WTC11 (cell line): ENCODE measurements around the gene CDCA4. TPM values are rescaled to one million over a fixed set of nuclear protein-coding genes. Genes with fewer than 3 reads are reported as not detected.

Experiments used
- ATAC-seq: fragments of 200-7000 bp; cut with Tn5 transposase; 2 replicates; pipeline ENCODE4 v1.10.0; 2021; ENCODE audit warnings: mild to moderate bottlenecking, moderate library complexity
- CTCF ChIA-PET: fragments of 300-600 bp; sonication (Branson Sonifier 250); formaldehyde crosslinking; loops from one replicate; lab custom pipeline; 2021; ENCODE audit warnings: antibody characterized with exemption; lab: Charles Lee
- POLR2A ChIA-PET: fragments of 350-600 bp; sonication (Branson Sonifier 250); formaldehyde crosslinking; loops from one replicate; lab custom pipeline; 2021; ENCODE audit warnings: antibody characterized with exemption; lab: Charles Lee
- DNase-seq: peaks from one replicate; pipeline ENCODE4 v3.0.0; 2021; ENCODE audit warnings: low spot score
- H3K27ac Mint-ChIP-seq: 2 replicates; pipeline ENCODE4 v1.8.0; 2021; ENCODE audit warnings: mixed read lengths
- H3K27me3 Mint-ChIP-seq: 2 replicates; pipeline ENCODE4 v1.8.0; 2021; ENCODE audit warnings: low read depth, mild to moderate bottlenecking, moderate library complexity, mixed read lengths
- H3K36me3 Mint-ChIP-seq: 2 replicates; pipeline ENCODE4 v1.8.0; 2021; ENCODE audit warnings: mixed read lengths
- H3K4me1 Mint-ChIP-seq: 2 replicates; pipeline ENCODE4 v1.8.0; 2022; ENCODE audit warnings: mixed read lengths
- H3K4me3 Mint-ChIP-seq: 2 replicates; pipeline ENCODE4 v1.8.0; 2021; ENCODE audit warnings: mild to moderate bottlenecking, moderate library complexity, mixed read lengths
- H3K9me3 Mint-ChIP-seq: 2 replicates; pipeline ENCODE4 v1.8.0; 2021; ENCODE audit warnings: mixed read lengths
- CREM ChIP-seq: sonication (generic); formaldehyde crosslinking; IDR thresholded peaks from 2 replicates; pipeline ENCODE4 v1.8.1; 2022; ENCODE audit warnings: mild to moderate bottlenecking, missing genetic modification reagents, moderate library complexity
- ESRRA ChIP-seq: sonication (generic); formaldehyde crosslinking; IDR thresholded peaks from 2 replicates; pipeline ENCODE4 v1.8.1; 2022; ENCODE audit warnings: mild to moderate bottlenecking, missing genetic modification reagents, borderline replicate concordance
- GTF2I ChIP-seq: fragments of 250-450 bp; sonication (Bioruptor Pico); conservative IDR thresholded peaks from 2 replicates; pipeline ENCODE4 v1.4.0; 2021; ENCODE audit warnings: mild to moderate bottlenecking
- JAZF1 ChIP-seq: fragments of 250-450 bp; sonication (Bioruptor Pico); IDR thresholded peaks from 2 replicates; pipeline ENCODE4 v1.9.0; 2021; ENCODE audit warnings: moderate library complexity, mild to moderate bottlenecking, inconsistent platforms
- NFATC4 ChIP-seq: fragments of 250-450 bp; sonication (Bioruptor Pico); IDR thresholded peaks from 2 replicates; pipeline ENCODE4 v1.9.0; 2021; ENCODE audit warnings: mild to moderate bottlenecking
- NR3C1 ChIP-seq: sonication (generic); formaldehyde crosslinking; conservative IDR thresholded peaks from 2 replicates; pipeline ENCODE4 v1.8.1; 2023; ENCODE audit warnings: low read depth, mild to moderate bottlenecking, missing genetic modification reagents
- RELA ChIP-seq: sonication (generic); formaldehyde crosslinking; IDR thresholded peaks from 2 replicates; pipeline ENCODE4 v1.8.1; 2022; ENCODE audit warnings: missing genetic modification reagents, mild to moderate bottlenecking, borderline replicate concordance
- SMAD3 ChIP-seq: sonication (generic); formaldehyde crosslinking; IDR thresholded peaks from 2 replicates; pipeline ENCODE4 v1.8.0; 2022; ENCODE audit warnings: missing genetic modification reagents, mild to moderate bottlenecking, borderline replicate concordance
- TP53 ChIP-seq: sonication (generic); formaldehyde crosslinking; IDR thresholded peaks from 2 replicates; pipeline ENCODE4 v1.8.1; 2023; ENCODE audit warnings: mild to moderate bottlenecking, missing genetic modification reagents
- ZBTB21 ChIP-seq: sonication (generic); formaldehyde crosslinking; IDR thresholded peaks from 2 replicates; pipeline ENCODE4 v1.8.1; 2023; ENCODE audit warnings: mild to moderate bottlenecking, missing genetic modification reagents, borderline replicate concordance
- ZNF396 ChIP-seq: fragments of 250-450 bp; sonication (Bioruptor Pico); IDR thresholded peaks from 2 replicates; pipeline ENCODE4 v1.8.0; 2021; ENCODE audit warnings: mild to moderate bottlenecking, moderate library complexity, borderline replicate concordance
- ZNF416 ChIP-seq: fragments of 250-450 bp; sonication (Bioruptor Pico); IDR thresholded peaks from 2 replicates; pipeline ENCODE4 v1.9.0; 2021; ENCODE audit warnings: mild to moderate bottlenecking, inconsistent platforms
- total RNA-seq: library from RNA; stranded (reverse); gene quantifications from 3 replicates; pipeline ENCODE4 v1.2.3, GENCODE V29; 2021
- TF ChIP-seq, protein P1 (sequence below): sonication (generic); formaldehyde crosslinking; IDR thresholded peaks from 2 replicates; pipeline ENCODE4 v1.8.0; 2023; ENCODE audit warnings: missing genetic modification reagents, mild to moderate bottlenecking, borderline replicate concordance
- TF ChIP-seq, protein P2 (sequence below): sonication (generic); formaldehyde crosslinking; IDR thresholded peaks from 2 replicates; pipeline ENCODE4 v1.8.1; 2023; ENCODE audit warnings: mild to moderate bottlenecking, moderate library complexity, missing genetic modification reagents
- TF ChIP-seq, protein P3 (sequence below): fragments of 200-600 bp; IDR thresholded peaks from 2 replicates; pipeline ENCODE4 v1.8.0; 2022; ENCODE audit warnings: antibody characterized with exemption
- TF ChIP-seq, protein P4 (sequence below): sonication (generic); formaldehyde crosslinking; IDR thresholded peaks from 2 replicates; pipeline ENCODE4 v1.8.0; 2022; ENCODE audit warnings: mild to moderate bottlenecking, missing genetic modification reagents
- TF ChIP-seq, protein P5 (sequence below): sonication (generic); formaldehyde crosslinking; IDR thresholded peaks from 2 replicates; pipeline ENCODE4 v1.8.1; 2022; ENCODE audit warnings: mild to moderate bottlenecking, moderate library complexity, missing genetic modification reagents

Gene CDCA4
- total RNA-seq, 1 experiment from 2014 or later: 63.3 TPM

DNA sequence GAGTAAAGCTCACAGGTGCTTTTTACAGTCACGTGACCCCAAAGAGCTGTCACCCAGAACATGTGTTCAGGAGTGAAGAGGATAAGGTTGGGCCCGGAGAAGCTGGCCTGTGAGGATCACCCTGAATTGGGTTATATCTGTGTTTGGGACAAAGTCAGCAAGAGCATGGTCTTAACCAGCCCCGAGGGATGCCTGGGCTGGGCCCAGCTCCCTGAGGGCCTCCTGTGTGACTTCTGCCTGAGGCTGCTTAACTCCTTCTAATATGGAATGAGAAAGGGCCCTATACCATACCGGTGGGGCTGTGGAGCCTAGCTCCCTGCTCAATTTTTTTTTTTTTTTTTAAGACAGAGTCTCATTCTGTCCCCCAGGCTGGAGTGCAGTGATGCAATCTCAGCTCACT, 2.5 kb downstream of the CDCA4 start (continued):
- TF ChIP-seq, protein P1, sequence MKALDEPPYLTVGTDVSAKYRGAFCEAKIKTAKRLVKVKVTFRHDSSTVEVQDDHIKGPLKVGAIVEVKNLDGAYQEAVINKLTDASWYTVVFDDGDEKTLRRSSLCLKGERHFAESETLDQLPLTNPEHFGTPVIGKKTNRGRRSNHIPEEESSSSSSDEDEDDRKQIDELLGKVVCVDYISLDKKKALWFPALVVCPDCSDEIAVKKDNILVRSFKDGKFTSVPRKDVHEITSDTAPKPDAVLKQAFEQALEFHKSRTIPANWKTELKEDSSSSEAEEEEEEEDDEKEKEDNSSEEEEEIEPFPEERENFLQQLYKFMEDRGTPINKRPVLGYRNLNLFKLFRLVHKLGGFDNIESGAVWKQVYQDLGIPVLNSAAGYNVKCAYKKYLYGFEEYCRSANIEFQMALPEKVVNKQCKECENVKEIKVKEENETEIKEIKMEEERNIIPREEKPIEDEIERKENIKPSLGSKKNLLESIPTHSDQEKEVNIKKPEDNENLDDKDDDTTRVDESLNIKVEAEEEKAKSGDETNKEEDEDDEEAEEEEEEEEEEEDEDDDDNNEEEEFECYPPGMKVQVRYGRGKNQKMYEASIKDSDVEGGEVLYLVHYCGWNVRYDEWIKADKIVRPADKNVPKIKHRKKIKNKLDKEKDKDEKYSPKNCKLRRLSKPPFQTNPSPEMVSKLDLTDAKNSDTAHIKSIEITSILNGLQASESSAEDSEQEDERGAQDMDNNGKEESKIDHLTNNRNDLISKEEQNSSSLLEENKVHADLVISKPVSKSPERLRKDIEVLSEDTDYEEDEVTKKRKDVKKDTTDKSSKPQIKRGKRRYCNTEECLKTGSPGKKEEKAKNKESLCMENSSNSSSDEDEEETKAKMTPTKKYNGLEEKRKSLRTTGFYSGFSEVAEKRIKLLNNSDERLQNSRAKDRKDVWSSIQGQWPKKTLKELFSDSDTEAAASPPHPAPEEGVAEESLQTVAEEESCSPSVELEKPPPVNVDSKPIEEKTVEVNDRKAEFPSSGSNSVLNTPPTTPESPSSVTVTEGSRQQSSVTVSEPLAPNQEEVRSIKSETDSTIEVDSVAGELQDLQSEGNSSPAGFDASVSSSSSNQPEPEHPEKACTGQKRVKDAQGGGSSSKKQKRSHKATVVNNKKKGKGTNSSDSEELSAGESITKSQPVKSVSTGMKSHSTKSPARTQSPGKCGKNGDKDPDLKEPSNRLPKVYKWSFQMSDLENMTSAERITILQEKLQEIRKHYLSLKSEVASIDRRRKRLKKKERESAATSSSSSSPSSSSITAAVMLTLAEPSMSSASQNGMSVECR (CRISPR knock-in tag): no peak
- TF ChIP-seq GTF2I (CRISPR knock-in tag) (no peak), NR3C1 (CRISPR knock-in tag) (no peak)
- TF ChIP-seq, protein P2, sequence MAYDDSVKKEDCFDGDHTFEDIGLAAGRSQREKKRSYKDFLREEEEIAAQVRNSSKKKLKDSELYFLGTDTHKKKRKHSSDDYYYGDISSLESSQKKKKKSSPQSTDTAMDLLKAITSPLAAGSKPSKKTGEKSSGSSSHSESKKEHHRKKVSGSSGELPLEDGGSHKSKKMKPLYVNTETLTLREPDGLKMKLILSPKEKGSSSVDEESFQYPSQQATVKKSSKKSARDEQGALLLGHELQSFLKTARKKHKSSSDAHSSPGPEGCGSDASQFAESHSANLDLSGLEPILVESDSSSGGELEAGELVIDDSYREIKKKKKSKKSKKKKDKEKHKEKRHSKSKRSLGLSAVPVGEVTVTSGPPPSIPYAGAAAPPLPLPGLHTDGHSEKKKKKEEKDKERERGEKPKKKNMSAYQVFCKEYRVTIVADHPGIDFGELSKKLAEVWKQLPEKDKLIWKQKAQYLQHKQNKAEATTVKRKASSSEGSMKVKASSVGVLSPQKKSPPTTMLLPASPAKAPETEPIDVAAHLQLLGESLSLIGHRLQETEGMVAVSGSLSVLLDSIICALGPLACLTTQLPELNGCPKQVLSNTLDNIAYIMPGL (CRISPR knock-in tag): no peak
- TF ChIP-seq, protein P3, sequence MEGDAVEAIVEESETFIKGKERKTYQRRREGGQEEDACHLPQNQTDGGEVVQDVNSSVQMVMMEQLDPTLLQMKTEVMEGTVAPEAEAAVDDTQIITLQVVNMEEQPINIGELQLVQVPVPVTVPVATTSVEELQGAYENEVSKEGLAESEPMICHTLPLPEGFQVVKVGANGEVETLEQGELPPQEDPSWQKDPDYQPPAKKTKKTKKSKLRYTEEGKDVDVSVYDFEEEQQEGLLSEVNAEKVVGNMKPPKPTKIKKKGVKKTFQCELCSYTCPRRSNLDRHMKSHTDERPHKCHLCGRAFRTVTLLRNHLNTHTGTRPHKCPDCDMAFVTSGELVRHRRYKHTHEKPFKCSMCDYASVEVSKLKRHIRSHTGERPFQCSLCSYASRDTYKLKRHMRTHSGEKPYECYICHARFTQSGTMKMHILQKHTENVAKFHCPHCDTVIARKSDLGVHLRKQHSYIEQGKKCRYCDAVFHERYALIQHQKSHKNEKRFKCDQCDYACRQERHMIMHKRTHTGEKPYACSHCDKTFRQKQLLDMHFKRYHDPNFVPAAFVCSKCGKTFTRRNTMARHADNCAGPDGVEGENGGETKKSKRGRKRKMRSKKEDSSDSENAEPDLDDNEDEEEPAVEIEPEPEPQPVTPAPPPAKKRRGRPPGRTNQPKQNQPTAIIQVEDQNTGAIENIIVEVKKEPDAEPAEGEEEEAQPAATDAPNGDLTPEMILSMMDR: no peak
- TF ChIP-seq, protein P4, sequence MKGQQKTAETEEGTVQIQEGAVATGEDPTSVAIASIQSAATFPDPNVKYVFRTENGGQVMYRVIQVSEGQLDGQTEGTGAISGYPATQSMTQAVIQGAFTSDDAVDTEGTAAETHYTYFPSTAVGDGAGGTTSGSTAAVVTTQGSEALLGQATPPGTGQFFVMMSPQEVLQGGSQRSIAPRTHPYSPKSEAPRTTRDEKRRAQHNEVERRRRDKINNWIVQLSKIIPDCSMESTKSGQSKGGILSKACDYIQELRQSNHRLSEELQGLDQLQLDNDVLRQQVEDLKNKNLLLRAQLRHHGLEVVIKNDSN: no peak

DNA sequence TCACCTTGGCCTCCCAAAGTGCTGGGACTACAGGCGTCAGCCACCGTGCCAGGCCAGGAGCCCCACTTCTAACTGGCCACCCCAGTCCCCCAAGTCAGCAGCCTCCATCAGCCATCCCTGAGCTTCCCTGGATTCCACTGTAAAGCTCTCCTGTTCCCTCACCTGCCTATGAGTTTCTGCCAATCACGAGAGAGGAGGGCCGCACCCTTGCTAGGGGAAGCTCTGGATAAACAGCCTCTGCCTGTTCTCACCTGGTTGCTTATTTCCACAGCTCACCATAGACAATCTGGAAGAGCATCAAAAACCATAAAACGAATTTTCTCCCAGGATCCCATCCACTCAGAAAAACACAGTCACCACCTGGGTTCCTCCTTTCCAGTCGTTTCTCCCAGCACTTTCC, 5.0 kb downstream of the CDCA4 start:
- ChIA-PET POLR2A (interaction anchor here (1.0 kb wide), 1 partner anchor 32 kb away, joined by 3 read pairs; no protein-coding TSS in a partner anchor), CTCF (interaction anchor here (1.2 to 2.2 kb wide), 3 partner anchors 30 to 247 kb away, joined by 5 to 7 read pairs (median 5); no protein-coding TSS in a partner anchor)
- peak overlapping the region; percentile 15; the same call in 1 of the 2 replicates for H3K4me3 Mint-ChIP-seq
- peak overlapping the region; percentile 71 for H3K27ac Mint-ChIP-seq
- TF ChIP-seq, protein P3: no peak
- no peak for TF ChIP-seq TP53 (CRISPR knock-in tag)
- TF ChIP-seq ESRRA (CRISPR knock-in tag): no peak
- TF ChIP-seq, protein P1 (CRISPR knock-in tag): no peak
- TF ChIP-seq JAZF1: no peak
- TF ChIP-seq ZNF416 (CRISPR knock-in tag): no peak
- no peak for TF ChIP-seq NFATC4 (CRISPR knock-in tag)
- no peak for TF ChIP-seq RELA (CRISPR knock-in tag)
- no peak for TF ChIP-seq CREM (CRISPR knock-in tag)
- TF ChIP-seq, protein P5, sequence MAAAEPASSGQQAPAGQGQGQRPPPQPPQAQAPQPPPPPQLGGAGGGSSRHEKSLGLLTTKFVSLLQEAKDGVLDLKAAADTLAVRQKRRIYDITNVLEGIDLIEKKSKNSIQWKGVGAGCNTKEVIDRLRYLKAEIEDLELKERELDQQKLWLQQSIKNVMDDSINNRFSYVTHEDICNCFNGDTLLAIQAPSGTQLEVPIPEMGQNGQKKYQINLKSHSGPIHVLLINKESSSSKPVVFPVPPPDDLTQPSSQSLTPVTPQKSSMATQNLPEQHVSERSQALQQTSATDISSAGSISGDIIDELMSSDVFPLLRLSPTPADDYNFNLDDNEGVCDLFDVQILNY (CRISPR knock-in tag): no peak
- TF ChIP-seq SMAD3 (CRISPR knock-in tag): no peak
- no peak for TF ChIP-seq ZNF396
- TF ChIP-seq ZBTB21: no peak
- peaks cover 21% of the 10 kb centered on the region for H3K36me3 Mint-ChIP-seq
- peaks cover 67% of the 10 kb centered on the region for H3K4me1 Mint-ChIP-seq
- ATAC-seq (no peak), DNase-seq (no peak)
- H3K27me3 Mint-ChIP-seq: no peaks in the 10 kb centered on the region
- no peaks in the 10 kb centered on the region for H3K9me3 Mint-ChIP-seq
